ENCODE results near the gene CCDC159. TPM values are rescaled to one million over a fixed set of nuclear protein-coding genes. Genes with fewer than 3 reads are reported as not detected.

CCDC159 gene
- total RNA-seq, 6 experiments from 2014 or later, result 7.7 to 11.8 (median 10.4) TPM

DNA sequence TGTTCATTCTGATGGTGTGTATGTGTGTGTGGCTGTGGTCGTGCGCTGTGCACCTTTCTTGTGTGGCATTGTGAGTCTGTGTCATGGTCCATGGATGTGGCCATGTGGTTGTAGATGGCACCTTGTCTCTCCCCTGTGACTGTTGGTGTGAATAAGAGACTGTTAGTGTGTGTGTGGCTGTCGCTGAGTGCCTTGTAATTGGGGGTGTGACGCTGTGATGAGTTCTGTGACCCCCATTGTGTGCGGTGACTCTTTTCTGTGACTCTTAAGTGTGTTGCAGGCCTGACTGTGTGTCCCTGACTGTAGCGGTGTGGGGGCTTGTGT lies 9.7 kb downstream of the CCDC159 start:
- peaks cover 11% of the 10 kb centered on the region for H3K4me1 Mint-ChIP-seq (ENCODE audit: low read depth)
- peak overlapping the region; percentile 91 for H3K4me3 Mint-ChIP-seq
- DNase-seq, result no peak
- H3K9me3 Mint-ChIP-seq, result no peaks in the 10 kb centered on the region
- no peak for TF ChIP-seq CTCF (IDR thresholded peaks at IDR 0.05)
- peaks cover 2% of the 10 kb centered on the region for H3K27me3 Mint-ChIP-seq (ENCODE audit: insufficient read depth)
- peak overlapping the region; percentile 29; the same call in 1 of the 2 replicates for H3K27ac Mint-ChIP-seq
- H3K36me3 Mint-ChIP-seq (ENCODE audit: low read depth), result no peaks in the 10 kb centered on the region; the same call in 1 of the 2 replicates

GRCh38 chr19:11356676-11357550 lies 10.6 kb downstream of the CCDC159 start:
- H3K4me1 Mint-ChIP-seq (ENCODE audit: low read depth), result peaks cover 11% of the 10 kb centered on the region
- H3K36me3 Mint-ChIP-seq (ENCODE audit: low read depth), result no peaks in the 10 kb centered on the region; the same call in 1 of the 2 replicates
- no peak for DNase-seq
- no peak for TF ChIP-seq CTCF (IDR thresholded peaks at IDR 0.05)
- no peaks in the 10 kb centered on the region for H3K9me3 Mint-ChIP-seq
- peak overlapping the region; percentile 91 for H3K4me3 Mint-ChIP-seq
- H3K27me3 Mint-ChIP-seq (ENCODE audit: insufficient read depth), result peaks cover 2% of the 10 kb centered on the region
- no peak overlapping the region for H3K27ac Mint-ChIP-seq

GRCh38 chr19:11359421-11359820 lies 13.1 kb downstream of the CCDC159 start:
- peaks cover 11% of the 10 kb centered on the region for H3K4me1 Mint-ChIP-seq (ENCODE audit: low read depth)
- no peaks in the 10 kb centered on the region for H3K9me3 Mint-ChIP-seq
- TF ChIP-seq CTCF (IDR thresholded peaks at IDR 0.05), result no peak
- H3K4me3 Mint-ChIP-seq, result no peak overlapping the region
- no peak for DNase-seq
- H3K27ac Mint-ChIP-seq, result no peak overlapping the region
- H3K27me3 Mint-ChIP-seq (ENCODE audit: insufficient read depth), result no peaks in the 10 kb centered on the region; the same call in 1 of the 2 replicates
- no peaks in the 10 kb centered on the region; the same call in 1 of the 2 replicates for H3K36me3 Mint-ChIP-seq (ENCODE audit: low read depth)

DNA sequence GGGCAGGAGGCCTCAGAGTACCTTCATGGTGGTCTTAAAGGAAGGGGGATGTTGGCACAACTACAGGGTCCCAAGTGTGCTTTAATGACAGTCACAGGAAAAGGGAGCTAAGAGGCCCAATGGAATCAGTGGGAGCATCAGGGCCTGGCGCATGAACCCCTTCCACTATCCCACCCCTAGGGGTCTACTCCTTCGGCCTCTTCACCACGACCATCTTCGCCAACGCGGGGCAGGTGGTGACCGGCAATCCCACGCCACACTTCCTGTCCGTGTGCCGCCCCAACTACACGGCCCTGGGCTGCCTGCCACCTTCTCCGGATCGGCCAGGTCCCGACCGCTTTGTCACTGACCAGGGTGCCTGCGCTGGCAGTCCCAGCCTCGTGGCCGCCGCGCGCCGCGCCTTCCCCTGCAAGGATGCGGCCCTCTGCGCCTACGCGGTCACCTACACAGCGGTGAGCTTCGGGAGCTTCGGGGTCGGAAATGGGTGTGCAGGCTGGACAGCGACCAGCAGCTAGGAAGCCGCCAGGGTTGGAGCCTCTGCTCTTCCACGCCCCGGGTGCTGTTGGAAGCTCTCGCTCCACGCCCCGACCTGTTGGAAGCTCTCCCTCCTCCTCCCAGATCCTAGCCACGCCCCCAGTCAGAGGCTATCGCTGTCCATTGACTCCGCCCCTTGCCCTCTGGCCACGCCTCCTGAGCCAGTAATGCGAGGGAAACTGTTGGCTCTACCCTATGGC lies 14.9 kb downstream of the CCDC159 start:
- H3K9me3 Mint-ChIP-seq, result no peaks in the 10 kb centered on the region
- no peaks in the 10 kb centered on the region; the same call in 1 of the 2 replicates for H3K36me3 Mint-ChIP-seq (ENCODE audit: low read depth)
- H3K4me3 Mint-ChIP-seq, result no peak overlapping the region
- no peak for DNase-seq
- no peaks in the 10 kb centered on the region; the same call in 1 of the 2 replicates for H3K27me3 Mint-ChIP-seq (ENCODE audit: insufficient read depth)
- H3K27ac Mint-ChIP-seq, result no peak overlapping the region
- TF ChIP-seq CTCF (IDR thresholded peaks at IDR 0.05), result peak; percentile 9; the same call in 1 of the 2 replicates
- H3K4me1 Mint-ChIP-seq (ENCODE audit: low read depth), result peaks cover 5% of the 10 kb centered on the region

GRCh38 chr19:11361771-11362731 lies 15.7 kb downstream of the CCDC159 start:
- H3K36me3 Mint-ChIP-seq (ENCODE audit: low read depth), result no peaks in the 10 kb centered on the region; the same call in 1 of the 2 replicates

More at GRCh38 chr19:11361771-11362731, 15.7 kb downstream of the CCDC159 start:
- H3K9me3 Mint-ChIP-seq, result no peaks in the 10 kb centered on the region
- DNase-seq, result no peak
- no peak overlapping the region for H3K27ac Mint-ChIP-seq
- H3K4me1 Mint-ChIP-seq (ENCODE audit: low read depth), result no peaks in the 10 kb centered on the region
- H3K27me3 Mint-ChIP-seq (ENCODE audit: insufficient read depth), result no peaks in the 10 kb centered on the region; the same call in 1 of the 2 replicates
- TF ChIP-seq CTCF (IDR thresholded peaks at IDR 0.05), result no peak
- no peak overlapping the region for H3K4me3 Mint-ChIP-seq

All from HFFc6 (cell line).